G401 (cell line): ENCODE measurements around the gene EDIL3. TPM values are rescaled to one million over a fixed set of nuclear protein-coding genes. Genes with fewer than 3 reads are reported as not detected.

Experiments used
- DNase-seq: peaks from one replicate; pipeline ENCODE4 v3.0.0-alpha.2; 2015; ENCODE audit warnings: low spot score
- in situ Hi-C: cut with HindIII; loops from 2 replicates; pipeline ENCODE4 v1.10.0; 2016; ENCODE audit warnings: low sequenced_read_pairs, mixed read lengths
- total RNA-seq: library from RNA; depleted of rRNA; stranded (reverse); fragments of >200 nt; shearing (Covaris generic); gene quantifications from 2 replicates; pipeline ENCODE4 v1.2.3, GENCODE V29; 2014; rRNA removed

EDIL3 gene, protein sequence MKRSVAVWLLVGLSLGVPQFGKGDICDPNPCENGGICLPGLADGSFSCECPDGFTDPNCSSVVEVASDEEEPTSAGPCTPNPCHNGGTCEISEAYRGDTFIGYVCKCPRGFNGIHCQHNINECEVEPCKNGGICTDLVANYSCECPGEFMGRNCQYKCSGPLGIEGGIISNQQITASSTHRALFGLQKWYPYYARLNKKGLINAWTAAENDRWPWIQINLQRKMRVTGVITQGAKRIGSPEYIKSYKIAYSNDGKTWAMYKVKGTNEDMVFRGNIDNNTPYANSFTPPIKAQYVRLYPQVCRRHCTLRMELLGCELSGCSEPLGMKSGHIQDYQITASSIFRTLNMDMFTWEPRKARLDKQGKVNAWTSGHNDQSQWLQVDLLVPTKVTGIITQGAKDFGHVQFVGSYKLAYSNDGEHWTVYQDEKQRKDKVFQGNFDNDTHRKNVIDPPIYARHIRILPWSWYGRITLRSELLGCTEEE
- total RNA-seq: not detected in 2 replicates

DNA sequence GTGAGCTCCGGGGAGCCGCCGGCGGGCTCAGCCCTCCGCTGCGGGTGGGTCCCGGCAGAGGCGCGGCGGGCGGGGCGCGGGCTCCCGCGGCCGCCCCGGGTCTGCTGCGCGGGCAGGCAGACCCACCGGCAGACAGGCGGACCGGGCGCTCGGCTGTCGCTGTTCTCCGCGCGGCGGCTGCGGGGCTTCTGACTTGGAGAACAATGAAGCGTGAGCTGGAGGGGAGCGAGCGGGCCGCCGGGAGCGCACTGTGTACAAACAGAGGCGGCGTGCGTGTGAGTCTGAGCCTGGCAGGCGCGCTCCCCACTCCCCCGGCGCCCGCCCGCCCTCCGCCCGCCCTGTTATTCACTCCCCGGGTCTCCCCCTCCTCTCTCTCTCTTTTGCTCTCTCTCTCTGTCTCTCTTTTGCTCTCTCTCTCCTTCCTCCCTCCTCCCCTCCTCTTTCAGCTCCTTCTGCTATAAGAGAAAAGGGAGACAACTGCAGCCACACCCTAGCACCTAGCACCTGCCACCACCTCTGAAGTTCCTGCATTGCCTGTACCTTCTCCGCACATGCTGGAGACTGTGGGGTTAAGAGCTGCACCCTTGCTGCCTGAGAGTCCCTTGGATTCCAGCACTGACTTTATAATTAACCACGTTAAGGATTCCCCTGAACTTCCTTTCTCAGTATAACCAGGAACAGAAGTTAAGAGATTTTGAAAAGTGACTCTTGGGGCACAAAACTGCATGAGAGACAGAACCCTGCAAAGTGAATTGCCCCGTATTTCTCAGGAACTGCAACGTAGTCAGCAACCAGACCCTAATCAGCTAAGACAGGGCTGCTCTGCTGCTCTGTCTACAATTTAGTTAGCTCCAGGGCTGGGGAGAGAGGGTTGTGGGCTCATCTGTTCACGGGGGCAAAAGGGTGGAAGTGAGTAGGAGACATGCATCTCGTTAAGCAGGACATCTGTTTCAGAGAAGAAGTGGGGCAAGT lies at the start of gene EDIL3:
Gene EDIL3 (minus strand): TSS at position 277 of the 972 bp plus-strand sequence. CDS start 506 bp downstream, outside the sequence.
- peak; percentile 60 for DNase-seq
- in situ Hi-C loops: no loop called here

DNA sequence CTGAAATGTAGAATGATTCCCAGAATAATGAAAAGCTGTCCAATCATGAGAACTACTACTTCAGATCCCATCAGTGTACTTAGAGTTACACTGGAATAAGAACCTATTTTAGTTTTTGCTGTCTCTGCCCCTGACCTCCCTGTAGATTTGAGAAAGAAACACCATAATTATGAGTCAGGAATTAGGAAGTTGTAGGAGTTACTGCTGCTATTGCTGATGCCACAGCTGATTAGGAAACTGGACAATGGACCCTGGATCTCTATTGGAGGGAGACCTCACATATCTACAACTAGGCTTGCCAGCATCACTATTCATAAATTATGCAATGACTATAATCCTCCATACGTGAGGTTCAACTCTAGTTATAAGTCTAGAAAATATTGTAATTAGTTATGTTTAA lies 48.8 kb upstream of the EDIL3 start:
- DNase-seq: no peak
- in situ Hi-C loops: no loop called here

DNA sequence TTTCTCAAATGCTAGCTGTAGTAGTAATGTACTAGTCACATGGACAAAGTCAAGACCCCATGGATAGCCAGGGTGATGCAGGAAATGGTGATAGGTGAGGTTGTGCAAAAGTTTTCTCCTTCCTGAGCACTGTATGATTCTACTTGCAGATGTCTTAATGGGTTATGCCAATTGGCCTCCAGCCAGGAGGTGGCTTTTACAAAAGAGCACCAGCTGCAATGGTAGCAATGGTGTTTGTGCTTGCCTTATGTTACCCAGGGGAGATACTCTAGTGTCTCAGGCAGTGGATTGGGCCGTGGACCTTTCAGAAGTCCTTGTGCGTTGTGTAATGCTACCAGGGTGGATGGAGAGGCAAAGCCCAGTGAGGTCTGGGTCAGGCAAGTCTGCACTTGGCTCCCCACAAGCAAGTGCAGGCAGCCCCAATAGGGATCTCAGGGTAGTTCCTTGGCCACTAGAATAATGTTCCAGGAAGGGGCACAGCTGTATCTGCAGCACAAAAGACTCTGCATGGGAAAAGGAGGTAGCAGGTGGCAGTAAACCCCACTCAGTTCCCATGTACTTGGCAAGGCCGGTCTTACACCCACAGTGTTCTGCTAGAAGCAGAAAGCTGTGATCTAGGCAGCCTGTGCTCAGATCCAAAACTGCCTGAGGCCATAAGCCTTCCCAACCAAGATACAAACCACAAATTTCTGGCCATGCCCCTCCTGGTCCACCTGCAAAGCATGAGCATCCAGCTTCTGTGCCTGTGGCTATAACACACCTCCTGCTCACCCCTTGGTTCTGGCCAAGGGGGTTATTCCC lies 46.4 kb upstream of the EDIL3 start:
- in situ Hi-C loops: no loop called here
- DNase-seq: no peak

DNA sequence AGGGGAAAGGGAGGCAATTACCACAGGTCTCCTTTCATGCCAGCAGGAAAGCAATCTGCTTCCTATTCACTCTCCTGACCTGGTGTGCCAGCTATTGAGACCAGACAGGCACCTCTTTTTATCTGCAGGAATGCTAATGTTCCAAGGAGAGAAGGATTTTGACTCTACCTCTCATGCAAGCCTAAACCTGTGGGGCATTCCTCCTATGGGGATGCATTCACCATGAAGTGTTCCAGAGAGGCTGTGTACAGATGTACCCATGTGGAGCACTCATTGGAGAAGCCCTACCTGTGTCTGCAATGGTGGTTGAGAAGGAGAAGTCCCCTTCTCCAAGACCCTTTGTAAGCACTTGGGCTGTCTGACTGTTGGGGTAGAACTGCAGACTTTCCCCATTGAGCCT lies 45.4 kb upstream of the EDIL3 start:
- in situ Hi-C loops: no loop called here
- no peak for DNase-seq

DNA sequence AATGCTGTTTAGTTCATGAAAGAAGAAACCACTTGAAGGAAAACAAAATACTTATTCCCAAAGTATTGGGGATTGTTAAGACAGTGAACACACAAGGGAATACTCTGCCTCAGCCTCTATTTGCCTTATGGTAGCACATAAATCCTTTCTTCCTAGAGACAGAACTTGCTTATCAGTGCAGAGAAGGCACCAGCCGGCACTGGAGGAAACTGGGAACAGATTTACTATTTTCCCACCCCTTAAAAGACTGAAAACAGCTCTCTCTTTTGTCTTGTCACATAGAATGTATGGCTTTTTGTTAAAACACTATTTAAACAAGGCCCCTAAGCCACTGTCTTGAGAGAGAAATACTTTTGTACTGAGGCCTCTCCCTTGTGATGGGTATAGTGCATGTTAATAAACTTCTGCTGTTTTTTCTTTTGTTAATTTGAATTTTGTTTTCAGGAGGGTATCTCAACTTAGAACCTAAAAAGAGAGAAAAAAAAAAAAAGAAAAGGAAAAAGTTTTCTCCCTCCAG lies 40.7 kb upstream of the EDIL3 start:
- in situ Hi-C loops: no loop called here

DNA sequence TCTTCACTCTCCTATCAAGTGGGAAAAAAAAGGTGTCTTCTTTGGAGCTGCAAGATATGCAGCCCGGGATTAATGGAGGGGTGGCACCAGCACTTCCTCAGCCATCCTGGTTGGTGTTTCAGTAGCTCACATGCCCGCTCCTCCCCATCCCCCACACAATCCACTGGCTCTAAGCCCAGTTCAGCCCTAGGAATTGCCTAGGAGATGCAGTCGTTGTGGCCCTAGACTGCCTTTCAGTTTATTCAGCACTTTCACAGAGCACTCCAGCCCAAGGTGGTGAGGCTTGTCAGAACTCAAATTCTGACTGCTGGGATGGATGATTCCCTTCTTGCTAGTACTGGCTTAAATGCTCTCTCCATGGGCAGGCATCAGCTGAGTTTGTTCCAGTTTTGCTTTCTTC lies 35.1 kb upstream of the EDIL3 start:
- no peak for DNase-seq
- in situ Hi-C loops: no loop called here

More for the DNA sequence above, 40.7 kb upstream of the EDIL3 start:
- DNase-seq: no peak

DNA sequence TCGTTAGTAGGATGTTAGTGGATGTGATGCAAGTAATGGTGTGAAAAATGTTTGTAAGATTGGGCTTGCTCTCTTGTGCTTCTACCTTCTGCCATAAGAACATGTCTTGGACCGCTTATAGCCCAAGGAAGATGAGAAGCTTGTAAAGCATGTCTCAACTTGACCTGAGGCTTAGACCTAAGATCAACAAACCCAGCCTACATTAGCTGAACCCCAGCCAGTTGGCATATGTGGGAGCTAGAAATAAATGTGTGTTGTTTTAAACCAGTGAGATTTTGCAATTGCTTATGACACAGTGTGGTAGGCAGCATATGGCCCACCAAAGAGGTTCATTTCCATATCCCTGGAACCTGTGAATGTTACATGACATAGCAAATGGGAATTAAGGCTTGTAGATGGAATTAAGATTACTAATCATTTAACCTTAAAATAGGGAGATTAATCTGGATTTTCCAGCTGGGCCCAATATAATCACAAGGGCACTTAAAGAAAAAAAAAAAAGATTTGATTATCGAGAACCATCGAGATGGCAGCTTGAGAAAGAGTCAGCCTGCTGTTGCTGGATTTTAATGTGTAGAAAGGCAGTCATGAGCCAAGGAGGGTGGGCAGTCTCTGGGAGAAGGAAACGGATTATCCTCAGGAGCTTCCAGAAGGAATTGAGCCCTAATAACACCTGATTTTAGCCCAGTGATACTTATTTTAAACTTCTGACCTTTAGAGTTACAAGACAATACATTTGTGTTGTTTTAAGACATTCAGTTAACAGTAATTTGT lies 27.3 kb upstream of the EDIL3 start:
- in situ Hi-C loops: no loop called here
- no peak for DNase-seq

DNA sequence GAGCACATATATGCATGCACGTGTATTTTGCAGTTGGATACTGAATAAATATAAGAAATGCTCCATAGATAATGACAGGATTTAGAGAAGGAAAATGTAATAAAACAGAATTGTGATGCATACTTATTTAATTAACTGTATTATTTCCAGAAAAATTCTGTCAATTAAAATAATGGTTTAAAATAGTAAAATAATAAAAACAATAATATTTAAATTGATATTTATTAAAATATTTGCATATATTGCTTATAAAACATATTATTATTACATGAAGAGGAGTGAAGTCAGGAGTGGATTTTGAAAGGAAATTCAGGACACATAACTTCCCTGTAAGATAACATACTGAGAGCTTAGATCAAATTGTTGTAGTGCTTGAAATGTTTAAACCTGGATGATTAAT lies 21.4 kb upstream of the EDIL3 start:
- DNase-seq: no peak
- in situ Hi-C loops: no loop called here

DNA sequence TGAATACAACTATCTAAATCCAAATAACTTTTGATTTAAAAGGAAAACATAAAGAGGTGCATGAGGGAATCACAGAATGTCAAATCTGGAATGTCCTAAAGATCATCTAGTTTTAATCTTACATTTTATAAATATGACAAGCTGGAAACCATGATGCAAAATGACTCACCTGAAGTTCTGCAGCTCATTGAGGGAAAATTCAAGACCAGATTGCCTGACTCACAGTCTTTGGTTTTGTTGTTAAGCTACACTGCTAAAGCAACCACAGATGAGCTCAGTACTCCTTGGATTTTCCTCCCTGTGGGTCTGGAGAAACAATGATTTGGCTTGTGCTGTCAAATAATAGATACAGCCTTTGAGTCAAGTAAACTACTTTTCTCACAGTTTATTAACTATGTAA lies 19.1 kb upstream of the EDIL3 start:
- DNase-seq: no peak
- in situ Hi-C loops: no loop called here

DNA sequence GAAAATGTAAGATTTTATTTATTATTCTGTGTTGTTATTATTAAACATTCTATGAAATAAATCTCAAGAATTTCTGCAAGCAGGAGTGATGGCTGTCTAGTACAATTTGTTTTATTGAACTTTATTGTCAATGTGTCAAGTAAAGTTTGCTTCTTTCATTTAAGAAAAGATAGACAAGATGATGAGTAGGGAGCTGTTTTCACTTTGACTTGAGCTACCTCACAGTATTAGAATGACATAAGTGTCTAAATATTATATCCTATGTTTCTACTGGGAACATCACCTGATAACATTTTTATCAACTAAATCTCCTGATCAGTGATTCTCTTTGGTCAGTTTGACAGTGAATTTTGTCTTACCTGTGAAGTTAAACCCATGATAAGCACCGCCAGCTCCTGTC lies 12.7 kb upstream of the EDIL3 start:
- in situ Hi-C loops: no loop called here
- no peak for DNase-seq

DNA sequence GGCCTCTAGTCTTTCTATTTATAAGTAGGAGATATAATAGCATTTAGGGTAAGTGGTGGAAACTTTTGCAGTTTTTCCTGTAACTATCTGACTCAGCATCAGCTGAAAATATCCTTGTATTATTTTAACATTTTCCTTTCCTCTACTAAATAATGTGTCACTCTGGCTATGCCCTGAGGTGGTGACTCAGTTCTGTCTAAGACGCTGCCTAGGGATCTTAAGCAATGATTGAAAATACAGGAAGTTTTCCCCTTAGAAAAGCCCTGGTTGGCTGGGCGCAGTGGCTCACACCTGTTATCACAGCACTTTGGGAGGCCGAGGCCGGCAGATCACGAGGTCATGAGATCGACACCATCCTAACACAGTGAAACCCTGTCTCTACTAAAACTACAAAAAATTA lies 9.3 kb upstream of the EDIL3 start:
- no peak for DNase-seq
- in situ Hi-C loops: no loop called here

DNA sequence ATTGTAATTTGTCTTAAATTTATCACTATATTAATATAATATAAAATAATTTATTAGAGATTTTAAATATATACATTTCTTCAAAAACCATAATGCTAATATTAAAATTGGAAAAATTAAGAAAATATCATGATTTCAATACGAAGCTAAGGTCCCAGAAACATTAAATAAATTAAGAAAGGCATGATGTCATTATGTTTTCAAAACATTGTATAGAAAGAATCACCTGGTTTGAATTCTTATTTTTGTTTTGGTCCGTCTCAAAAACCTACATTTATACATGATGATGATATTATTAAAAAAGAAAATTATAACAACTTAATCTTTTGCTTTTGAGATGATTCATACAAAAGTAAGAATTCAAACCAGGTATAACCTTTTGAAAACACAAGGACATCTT lies 8.2 kb upstream of the EDIL3 start:
- in situ Hi-C loops: no loop called here
- no peak for DNase-seq

DNA sequence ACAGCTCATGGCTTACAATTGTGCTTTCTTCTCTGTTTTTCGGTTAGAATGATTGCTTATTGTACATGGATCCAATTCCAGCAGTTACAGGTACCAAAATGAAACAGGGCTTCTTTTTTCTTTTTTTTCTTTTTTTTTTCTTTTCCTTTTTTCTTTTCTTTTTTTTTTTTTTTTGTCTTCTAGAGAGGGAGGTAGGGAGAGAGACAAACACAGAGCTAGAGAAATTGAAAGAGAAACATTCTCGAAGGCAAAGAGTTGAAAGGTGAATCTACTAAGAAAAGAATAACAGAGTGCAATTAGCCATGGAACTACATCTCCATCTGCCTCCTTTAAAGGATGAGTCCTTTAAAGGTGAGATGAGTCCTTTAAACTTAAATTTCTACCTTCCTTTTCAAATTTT lies 1.0 kb upstream of the EDIL3 start:
- in situ Hi-C loops: no loop called here
- DNase-seq: no peak

DNA sequence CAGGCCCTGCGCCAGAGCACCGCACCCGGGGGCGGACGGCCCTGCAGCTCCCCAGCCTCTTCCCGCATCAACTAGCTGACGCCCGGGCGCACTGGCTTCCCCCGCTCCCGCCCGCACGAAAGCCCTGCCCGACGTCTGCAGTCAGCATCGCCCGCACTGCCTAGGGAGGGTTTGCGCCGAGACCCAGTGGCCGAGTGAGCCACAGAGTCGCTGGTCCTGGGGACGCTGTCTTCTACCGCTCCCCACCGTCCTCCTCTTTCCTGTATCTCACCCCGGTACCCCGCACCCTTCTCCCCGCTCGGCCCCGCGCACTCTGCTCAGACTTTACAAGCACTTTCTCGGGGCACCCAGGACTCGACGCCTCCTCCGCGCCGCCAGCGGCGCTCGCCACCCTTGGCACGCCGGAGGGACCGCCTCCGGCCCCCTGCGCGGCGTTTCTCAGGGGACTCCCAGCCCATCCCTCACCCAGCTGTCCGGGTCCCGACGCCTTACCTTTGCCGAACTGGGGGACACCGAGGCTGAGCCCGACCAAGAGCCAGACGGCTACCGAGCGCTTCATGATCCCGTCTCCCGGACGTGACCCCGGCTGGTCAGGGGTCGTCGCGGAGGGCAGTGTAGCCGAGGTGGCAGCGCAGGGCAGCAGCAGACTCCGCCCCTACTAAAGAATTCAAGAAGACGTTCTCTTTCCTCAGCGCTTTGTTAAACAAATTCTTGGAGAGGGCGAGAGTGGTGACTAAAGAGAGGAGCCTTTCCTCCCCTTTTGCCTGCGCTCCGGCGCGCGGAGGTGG lies 670 bp downstream of the EDIL3 start:
- in situ Hi-C loops: no loop called here

DNA sequence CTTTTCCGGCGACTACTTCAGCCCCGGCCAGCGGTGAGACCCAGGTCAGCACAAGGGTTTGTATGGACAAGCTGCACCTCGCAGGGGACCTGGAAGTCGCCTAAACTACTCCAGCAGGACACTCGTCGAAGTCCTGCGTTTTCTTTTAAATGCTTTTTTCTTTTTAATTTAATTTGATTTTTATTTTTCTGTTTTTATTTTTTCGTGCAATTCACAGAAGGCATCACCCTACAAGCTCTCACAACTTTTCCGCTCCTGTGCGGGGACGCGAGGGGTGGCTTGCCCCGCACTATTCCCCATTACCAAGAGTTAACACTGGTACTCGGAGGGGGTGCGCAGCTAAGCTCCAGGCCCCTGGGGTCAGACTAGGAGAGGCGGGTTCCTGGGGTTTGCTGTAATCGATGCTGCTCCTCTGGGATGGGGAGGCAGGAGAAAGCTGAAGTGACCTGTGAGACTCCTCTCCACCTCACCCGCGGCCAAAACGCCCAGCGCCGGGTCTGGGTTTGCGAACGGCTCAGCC lies 1.3 kb downstream of the EDIL3 start:
- no peak for DNase-seq
- in situ Hi-C loops: no loop called here

More for the DNA sequence above, 670 bp downstream of the EDIL3 start:
- peak; percentile 46 for DNase-seq

DNA sequence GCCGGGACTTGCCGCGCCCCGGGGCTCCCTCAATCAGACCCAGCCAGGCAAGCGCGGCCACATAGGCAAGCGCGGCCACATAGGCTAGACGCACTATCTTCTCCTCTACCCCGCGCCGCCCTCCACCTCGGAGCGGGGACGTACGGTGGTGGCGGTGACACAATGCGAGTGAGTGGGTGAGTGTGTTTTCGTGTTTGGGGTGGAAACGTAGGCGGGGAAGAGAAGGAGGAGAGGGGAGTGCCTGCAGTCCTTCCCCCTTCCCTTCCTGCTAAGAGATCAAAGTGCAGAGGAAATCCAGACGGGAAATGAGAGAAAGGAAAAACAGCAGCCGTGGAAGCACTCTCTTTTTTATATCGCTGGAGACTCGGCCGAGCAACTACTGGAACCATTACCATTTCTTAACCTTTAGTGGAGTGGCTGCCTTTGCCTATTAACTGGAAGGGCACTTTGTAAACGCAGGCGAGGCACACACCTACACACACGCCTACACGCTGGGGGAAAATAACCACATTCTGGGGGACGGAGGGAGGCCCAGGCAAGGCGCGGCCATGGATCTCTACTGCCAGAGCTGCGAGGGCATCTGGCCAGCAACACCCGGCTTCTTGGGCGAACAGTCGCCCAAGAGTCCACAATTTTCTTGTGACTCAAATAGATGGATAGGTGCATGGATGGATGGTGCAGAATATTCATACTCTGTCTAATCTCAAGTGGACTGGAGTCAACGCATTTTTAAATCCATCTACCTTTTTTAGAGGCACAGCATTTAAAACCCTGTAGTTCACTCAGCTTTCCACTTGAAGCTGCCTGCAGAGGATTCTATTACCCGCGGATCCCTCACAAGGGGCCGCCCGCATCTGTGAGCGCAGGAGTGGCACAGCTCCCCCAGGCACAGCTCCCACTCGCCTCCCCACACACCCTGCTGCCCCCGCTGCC lies 2.1 kb downstream of the EDIL3 start:
- in situ Hi-C loops: no loop called here
- peak; percentile 80 for DNase-seq
